Vagina (tissue), 2 donors: Measurements from ENCODE around the gene NCS1. TPM values are rescaled to one million over a fixed set of nuclear protein-coding genes. Genes with fewer than 3 reads are reported as not detected.

Source experiments
- DNase-seq, 2 donors: peaks; one replicate each; pipeline ENCODE4 v3.0.0-alpha.2; 2017; ENCODE audit errors: extremely low spot score in 2 of 2
- H3K27ac ChIP-seq: fragments of 200-600 bp; sonication (generic); one replicate; pipeline ENCODE4 v1.5.1; 2019
- H3K27me3 ChIP-seq: fragments of 200-600 bp; sonication (generic); one replicate; pipeline ENCODE4 v1.5.1; 2019
- H3K36me3 ChIP-seq, 2 donors: fragments of 200-600 bp; sonication (generic); one replicate each; pipeline ENCODE4 v1.5.1; 2017 to 2019
- H3K4me1 ChIP-seq: fragments of 200-600 bp; sonication (generic); one replicate; pipeline ENCODE4 v1.5.1; 2019
- H3K4me3 ChIP-seq, 2 donors: fragments of 200-600 bp; sonication (generic); 1 replicate in 1 of 2; 2 replicates in 1 of 2; pipeline ENCODE4 v1.5.1; 2016 to 2019
- H3K9me3 ChIP-seq: fragments of 200-600 bp; sonication (generic); one replicate; pipeline ENCODE4 v1.5.1; 2019
- POLR2A ChIP-seq, 2 donors: fragments of 450-650 bp; IDR thresholded peaks; one replicate each; pipeline ENCODE4 v1.6.1; 2017; ENCODE audit warnings: antibody characterized with exemption in 2 of 2, mild to moderate bottlenecking in 2 of 2, moderate library complexity in 2 of 2
- POLR2AphosphoS5 ChIP-seq, 2 donors: sonication (generic); formaldehyde crosslinking; IDR thresholded peaks; one replicate each; pipeline ENCODE4 v1.9.0; 2017; ENCODE audit warnings: antibody characterized with exemption in 2 of 2, mild to moderate bottlenecking in 2 of 2, low read depth in 1 of 2; ENCODE audit not compliant: insufficient read depth in 1 of 2
- intact Hi-C: fragments of 100-400 bp; cut with DNase I; formaldehyde crosslinking; loops from one replicate; pipeline ENCODE4 v1.15.1; 2023
- total RNA-seq: library from RNA; depleted of rRNA; stranded (reverse); fragments of >200 nt; gene quantifications from one replicate; pipeline ENCODE4 v1.2.3, GENCODE V29; 2016
- TF ChIP-seq, protein P1 (sequence below), 3 experiments: fragments of 450-650 bp in 2 of 3; fragments of 200-600 bp in 1 of 3; sonication (generic) in 1 of 3; IDR thresholded peaks; one replicate each; pipeline ENCODE4 v1.5.1; 2017 to 2019; ENCODE audit warnings: antibody characterized with exemption in 3 of 3, mild to moderate bottlenecking in 2 of 3, moderate library complexity in 2 of 3

The NCS1 gene
- total RNA-seq, 1 donor from 2014 or later = 20.4 TPM

DNA sequence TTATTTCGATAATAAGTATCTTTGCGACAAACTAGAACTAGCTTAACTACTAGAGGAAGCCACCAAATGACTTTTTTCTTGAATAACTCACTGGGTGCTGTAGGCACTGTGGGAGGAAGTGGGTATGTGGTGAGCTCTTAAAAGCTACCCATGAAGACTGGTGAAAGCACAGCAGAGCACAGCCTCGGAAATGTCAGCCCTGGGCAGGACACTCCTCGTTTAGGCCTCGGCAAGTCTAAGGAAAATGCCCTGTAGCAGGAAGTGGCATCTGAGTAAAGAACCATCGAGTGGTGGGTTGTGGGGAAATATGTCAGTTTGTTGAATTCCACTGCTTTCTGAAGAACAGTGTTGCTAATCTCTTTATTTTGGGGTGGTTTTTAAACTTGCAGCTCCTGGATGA lies 44.0 kb upstream of the NCS1 start:
- H3K9me3 ChIP-seq = no peaks in the 10 kb centered on the region
- H3K27me3 ChIP-seq = no peaks in the 10 kb centered on the region
- intact Hi-C loops = no loop called here
- no peak for DNase-seq
- peak overlapping the region; percentile 12 for H3K27ac ChIP-seq
- no peak overlapping the region for H3K4me3 ChIP-seq
- H3K4me1 ChIP-seq = no peaks in the 10 kb centered on the region
- peaks cover 0 to 31% of the 10 kb centered on the region in 2 donors for H3K36me3 ChIP-seq
- TF ChIP-seq POLR2A (IDR thresholded peaks at IDR 0.05) (no peak), POLR2AphosphoS5 (IDR thresholded peaks at IDR 0.05; ENCODE audit: insufficient read depth in 1 of 2, low read depth in 1 of 2) (no peak)
- TF ChIP-seq, protein P1, sequence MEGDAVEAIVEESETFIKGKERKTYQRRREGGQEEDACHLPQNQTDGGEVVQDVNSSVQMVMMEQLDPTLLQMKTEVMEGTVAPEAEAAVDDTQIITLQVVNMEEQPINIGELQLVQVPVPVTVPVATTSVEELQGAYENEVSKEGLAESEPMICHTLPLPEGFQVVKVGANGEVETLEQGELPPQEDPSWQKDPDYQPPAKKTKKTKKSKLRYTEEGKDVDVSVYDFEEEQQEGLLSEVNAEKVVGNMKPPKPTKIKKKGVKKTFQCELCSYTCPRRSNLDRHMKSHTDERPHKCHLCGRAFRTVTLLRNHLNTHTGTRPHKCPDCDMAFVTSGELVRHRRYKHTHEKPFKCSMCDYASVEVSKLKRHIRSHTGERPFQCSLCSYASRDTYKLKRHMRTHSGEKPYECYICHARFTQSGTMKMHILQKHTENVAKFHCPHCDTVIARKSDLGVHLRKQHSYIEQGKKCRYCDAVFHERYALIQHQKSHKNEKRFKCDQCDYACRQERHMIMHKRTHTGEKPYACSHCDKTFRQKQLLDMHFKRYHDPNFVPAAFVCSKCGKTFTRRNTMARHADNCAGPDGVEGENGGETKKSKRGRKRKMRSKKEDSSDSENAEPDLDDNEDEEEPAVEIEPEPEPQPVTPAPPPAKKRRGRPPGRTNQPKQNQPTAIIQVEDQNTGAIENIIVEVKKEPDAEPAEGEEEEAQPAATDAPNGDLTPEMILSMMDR (IDR thresholded peaks at IDR 0.05) = no peak

DNA sequence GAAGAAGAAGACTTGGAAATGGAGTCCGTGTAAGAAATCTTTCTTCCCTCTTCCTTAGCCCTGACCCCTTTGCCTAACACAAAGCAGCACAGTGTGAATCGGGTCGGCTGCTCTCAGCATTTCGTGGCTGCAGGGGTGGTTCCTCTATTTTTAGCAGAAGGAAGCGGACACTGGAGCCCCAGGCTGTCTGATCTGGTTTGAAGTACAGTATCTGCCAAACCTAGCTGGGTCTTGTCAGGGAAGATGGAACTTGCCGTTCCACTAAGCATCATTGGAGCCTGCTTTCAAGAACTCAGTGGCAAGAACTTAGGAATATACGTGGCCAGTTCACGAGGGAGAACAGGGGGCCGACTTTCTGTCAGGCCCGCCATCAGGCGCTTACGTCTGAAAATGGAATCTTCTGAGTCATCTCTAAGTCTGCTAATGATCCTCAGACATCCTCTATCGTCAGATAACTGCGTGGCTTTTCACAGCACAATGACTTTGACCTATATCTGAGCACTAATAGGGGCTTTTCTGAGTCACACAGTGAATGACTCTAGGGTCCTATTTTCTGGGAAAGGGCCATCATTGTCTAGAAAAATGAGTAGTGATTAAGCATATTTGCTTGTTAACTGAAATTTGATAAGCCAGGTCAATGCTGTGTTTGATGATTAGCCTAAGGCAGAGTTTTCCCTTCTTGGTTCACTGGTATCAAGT lies 43.3 kb upstream of the NCS1 start:
- Histone ChIP-seq H3K9me3 (no peaks in the 10 kb centered on the region), H3K36me3 (peaks cover 0 to 31% of the 10 kb centered on the region in 2 donors), H3K27ac (peak overlapping the region; percentile 12), H3K4me1 (no peaks in the 10 kb centered on the region), H3K4me3 (no peak overlapping the region), H3K27me3 (no peaks in the 10 kb centered on the region)
- no peak for TF ChIP-seq POLR2A (IDR thresholded peaks at IDR 0.05)
- TF ChIP-seq POLR2AphosphoS5 (IDR thresholded peaks at IDR 0.05; ENCODE audit: insufficient read depth in 1 of 2, low read depth in 1 of 2) = no peak
- TF ChIP-seq, protein P1 (IDR thresholded peaks at IDR 0.05) = no peak
- no peak for DNase-seq
- intact Hi-C loops = no loop called here

DNA sequence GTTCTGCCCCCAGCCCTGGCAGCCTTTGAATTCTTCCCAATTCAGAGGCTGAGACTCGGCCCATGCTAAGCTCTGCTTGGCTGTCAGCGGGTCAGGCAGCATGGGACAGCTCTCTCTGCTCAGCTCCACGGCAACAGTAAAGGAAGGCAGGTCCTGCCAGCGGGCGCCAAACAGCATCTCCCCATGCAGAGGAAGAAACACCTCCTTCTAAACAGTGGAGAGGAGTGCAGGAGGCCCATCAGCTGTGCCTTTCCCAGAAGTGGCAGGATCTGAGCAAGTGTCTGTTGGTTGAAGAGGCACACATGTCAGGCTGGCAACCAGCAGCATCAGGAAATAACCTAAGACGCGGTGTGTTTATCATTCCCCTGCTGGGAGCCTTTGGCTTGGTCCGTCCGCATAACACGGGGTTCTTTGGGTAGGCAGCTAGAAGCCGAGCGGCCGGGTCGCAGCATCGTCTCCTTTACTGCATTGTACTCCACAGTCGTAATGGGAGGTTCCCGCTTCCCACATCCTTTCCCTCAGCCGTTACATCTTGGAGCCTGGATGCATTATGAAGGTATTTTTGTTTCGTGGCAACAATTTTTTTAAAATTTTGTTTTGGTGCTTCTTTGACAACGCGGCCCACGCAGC lies 42.7 kb upstream of the NCS1 start:
- TF ChIP-seq POLR2A (IDR thresholded peaks at IDR 0.05) (no peak), POLR2AphosphoS5 (IDR thresholded peaks at IDR 0.05; ENCODE audit: insufficient read depth in 1 of 2, low read depth in 1 of 2) (no peak)
- TF ChIP-seq, protein P1 (IDR thresholded peaks at IDR 0.05) = no peak
- no peaks in the 10 kb centered on the region for H3K4me1 ChIP-seq
- no peaks in the 10 kb centered on the region for H3K27me3 ChIP-seq
- DNase-seq = no peak
- intact Hi-C loops = no loop called here
- H3K27ac ChIP-seq = peak overlapping the region; percentile 12
- peaks cover 0 to 31% of the 10 kb centered on the region in 2 donors for H3K36me3 ChIP-seq
- no peak overlapping the region for H3K4me3 ChIP-seq
- H3K9me3 ChIP-seq = no peaks in the 10 kb centered on the region

DNA sequence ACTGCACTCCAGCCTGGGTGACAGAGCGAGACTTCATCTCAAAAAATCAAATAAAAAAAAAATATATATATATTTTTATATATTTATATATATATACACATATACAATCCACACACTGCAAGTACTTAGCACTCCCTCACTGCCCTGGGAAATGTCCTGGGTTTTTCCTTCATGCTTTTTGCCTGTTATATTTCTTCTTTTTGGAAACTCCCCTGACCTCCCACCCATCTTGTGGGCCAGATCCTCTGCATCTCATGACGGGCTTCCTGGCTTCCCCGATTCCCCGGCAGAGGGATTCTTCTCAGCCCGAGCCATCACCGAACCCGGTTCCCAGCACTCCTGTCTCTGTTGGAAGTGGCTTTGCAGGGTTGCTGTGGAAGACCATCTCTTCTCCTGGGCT lies 39.5 kb upstream of the NCS1 start:
- Histone ChIP-seq H3K27me3 (no peaks in the 10 kb centered on the region), H3K4me3 (no peak overlapping the region), H3K9me3 (no peaks in the 10 kb centered on the region), H3K27ac (no peak overlapping the region), H3K36me3 (peaks cover 0 to 25% of the 10 kb centered on the region in 2 donors), H3K4me1 (peaks cover 2% of the 10 kb centered on the region)
- intact Hi-C loops = no loop called here
- DNase-seq = no peak
- no peak for TF ChIP-seq POLR2AphosphoS5 (IDR thresholded peaks at IDR 0.05; ENCODE audit: insufficient read depth in 1 of 2, low read depth in 1 of 2)
- TF ChIP-seq, protein P1 (IDR thresholded peaks at IDR 0.05) = no peak
- TF ChIP-seq POLR2A (IDR thresholded peaks at IDR 0.05) = no peak

DNA sequence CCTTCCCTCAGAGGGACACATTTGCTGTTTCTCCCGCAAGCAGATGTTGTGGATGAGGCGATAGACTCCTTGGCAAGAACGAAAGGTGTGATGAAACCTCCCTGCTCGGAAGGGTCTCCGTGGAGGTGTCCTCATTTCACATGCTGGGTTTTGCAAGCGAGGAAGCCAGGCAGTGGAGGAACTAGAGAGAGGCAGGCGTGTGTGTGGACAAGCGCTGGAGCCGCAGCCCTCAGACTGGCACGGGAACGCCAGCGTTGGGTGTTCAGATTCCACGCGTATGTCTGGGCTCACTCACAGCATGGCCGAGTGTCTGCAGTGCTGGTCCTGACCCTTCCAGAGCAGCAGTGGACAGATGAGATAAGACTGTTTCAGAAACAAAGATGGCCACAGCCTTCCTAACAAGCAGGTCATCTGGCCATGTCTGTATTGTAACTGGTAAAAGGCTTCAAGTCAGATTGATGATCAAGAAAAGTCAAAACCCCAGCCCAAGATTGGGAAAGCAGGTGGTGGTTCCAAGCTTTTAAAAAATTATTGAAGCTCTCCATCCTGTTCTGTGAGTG lies 35.0 kb upstream of the NCS1 start:
- H3K9me3 ChIP-seq = no peaks in the 10 kb centered on the region
- no peaks in the 10 kb centered on the region for H3K36me3 ChIP-seq
- H3K4me3 ChIP-seq = no peak overlapping the region
- no peak for DNase-seq
- peak overlapping the region; percentile 49 for H3K27ac ChIP-seq
- TF ChIP-seq POLR2A (IDR thresholded peaks at IDR 0.05) = no peak
- TF ChIP-seq, protein P1 (IDR thresholded peaks at IDR 0.05) = no peak
- no peak for TF ChIP-seq POLR2AphosphoS5 (IDR thresholded peaks at IDR 0.05; ENCODE audit: insufficient read depth in 1 of 2, low read depth in 1 of 2)
- peaks cover 25% of the 10 kb centered on the region for H3K4me1 ChIP-seq
- H3K27me3 ChIP-seq = no peaks in the 10 kb centered on the region
- intact Hi-C loops = no loop called here
